Left forelimb (tissue), 1 donor: Measurements from ENCODE around the gene CH25H.
"Not testable (repeated sequence)": the region's sequence is repeated elsewhere in the genome, so short reads cannot be mapped to it uniquely, and the experiment has no call there.

ENCODE experiments used
- DNase-seq: peaks from one replicate; pipeline ENCODE4 v3.0.0-alpha.2; 2018; ENCODE audit warnings: low spot score

Gene CH25H

DNA sequence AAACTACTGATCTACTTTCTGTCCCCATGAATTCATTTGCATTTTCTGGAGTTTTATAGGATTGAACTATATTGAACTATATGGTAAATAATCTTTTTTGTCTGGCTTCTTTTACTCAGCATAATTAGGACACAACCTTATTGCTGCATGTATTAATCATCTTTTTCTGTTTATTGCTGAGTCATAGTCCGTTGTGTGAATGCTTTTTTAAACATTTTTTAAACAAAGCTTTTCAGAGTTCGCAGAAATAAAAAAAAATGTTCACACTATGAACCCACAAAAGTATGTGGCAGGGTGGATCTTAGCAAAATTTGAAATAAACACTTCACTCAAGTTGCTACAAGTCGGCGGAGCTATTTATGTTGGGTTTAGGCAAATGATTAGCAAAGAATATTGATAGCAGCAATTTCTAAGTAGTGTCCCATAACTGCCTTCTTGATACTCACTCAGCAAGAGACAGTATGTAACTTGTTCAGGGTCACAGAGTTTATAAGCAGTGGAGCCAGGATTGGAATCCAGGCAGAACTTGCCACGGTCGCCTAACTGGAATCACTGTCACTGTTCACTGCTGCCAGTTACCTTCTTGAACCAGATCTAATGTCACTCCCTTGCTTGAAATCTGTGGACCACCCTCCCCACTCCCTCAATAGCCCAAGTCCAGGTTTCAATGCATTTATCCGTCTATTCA lies 5.6 kb downstream of the CH25H start:
- DNase-seq = no peak

DNA sequence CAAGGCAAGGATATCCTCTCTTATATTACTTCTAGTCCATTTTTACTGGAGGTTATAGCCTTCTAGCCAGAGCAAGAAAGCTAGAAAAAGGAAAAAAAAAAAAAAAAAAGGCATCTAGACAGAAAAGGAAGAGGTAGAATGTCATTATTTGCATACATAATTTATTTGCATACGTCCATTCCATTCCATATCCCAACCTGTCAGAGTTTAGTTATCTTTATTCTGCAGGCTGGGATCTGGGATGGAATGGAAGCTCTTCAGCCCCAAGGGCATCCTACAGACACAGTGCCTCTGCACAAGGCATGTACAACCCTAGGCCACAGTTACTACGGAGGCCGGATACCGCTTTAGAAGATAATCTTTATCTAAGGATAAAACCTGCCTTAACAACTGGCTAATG lies 9.6 kb downstream of the CH25H start:
- no peak for DNase-seq

DNA sequence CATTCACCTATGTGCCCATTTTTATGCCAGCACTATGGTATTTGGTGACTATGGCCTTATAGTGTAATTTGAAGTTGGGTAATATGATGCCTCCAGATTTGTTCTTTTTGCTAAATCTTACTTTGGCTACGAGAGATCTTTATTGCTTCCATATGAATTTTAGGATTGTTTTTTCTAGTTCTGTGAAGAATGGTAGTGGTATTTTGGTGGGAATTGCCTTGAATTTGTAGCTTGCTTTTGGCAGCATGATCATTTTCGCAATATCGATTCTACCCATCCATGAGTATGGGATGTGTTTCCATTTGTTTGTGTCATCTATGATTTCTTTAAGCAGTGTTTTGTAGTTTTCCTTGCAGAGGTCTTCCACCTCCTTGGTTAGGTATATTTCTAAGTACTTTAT lies 15.8 kb downstream of the CH25H start:
- not testable (repeated sequence) for DNase-seq

- no peak for DNase-seq
These were observed 17.8 kb downstream of the CH25H start for GRCh38 chr10:89189211-89189734.

GRCh38 chr10:89185658-89186057 lies 21.5 kb downstream of the CH25H start:
- no peak for DNase-seq

DNA sequence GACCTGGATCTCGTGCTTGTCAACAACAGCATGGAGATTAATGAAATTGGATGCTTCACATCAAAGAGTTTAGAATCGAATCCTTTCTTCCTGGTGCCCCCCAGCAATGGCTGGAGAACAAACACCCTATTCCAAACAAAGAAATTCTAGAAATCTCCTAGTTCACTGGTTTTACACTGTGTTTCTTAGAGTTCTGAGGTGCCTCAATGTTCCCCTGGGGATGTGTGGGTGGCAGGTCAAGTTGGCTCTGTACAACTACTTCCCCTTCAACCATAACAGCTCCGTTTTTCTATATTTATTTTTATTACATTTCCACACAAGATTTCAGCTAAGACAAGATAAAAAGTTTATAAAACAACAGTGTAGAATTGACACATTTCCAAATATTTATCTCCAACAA lies 22.5 kb downstream of the CH25H start:
- DNase-seq = no peak

DNA sequence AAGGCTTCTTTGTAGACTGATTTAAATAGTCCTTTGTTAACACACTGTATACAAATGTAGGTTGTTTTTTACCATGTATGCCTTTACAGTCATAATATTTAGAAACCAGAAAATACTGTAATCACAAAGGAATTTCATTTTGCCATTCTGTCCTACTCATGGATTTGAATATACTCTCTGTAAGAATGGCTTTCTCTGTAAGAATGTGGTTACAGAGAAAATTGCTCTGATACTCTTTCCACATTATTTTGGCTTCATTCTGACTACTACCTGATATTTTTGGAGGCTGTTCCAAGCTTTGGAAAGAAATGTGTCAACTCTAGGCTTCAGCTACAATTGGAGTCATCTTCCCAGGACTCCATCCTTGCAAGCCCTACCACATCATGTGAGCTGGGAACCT lies 23.5 kb downstream of the CH25H start:
- no peak for DNase-seq

DNA sequence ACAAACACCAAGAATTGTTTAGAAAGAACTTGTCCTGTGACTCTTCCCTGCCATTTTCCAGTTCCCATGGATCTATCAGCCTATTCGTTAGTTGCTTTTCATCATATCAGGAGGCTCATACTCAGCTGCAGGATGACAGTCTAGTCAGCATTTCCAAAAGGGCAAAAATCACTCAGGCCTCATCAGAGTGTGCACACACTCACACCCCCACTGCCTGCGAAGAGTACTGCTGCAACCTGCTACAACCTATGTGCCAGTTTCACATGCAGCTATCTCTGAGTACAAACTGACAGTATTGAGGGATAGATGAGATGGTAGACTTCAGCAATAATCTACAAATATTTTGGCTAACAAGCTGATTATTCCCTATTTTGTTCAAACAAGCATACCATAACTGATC lies 24.2 kb downstream of the CH25H start:
- DNase-seq = no peak

GRCh38 chr10:89175816-89176215 lies 31.3 kb downstream of the CH25H start:
- no peak for DNase-seq

DNA sequence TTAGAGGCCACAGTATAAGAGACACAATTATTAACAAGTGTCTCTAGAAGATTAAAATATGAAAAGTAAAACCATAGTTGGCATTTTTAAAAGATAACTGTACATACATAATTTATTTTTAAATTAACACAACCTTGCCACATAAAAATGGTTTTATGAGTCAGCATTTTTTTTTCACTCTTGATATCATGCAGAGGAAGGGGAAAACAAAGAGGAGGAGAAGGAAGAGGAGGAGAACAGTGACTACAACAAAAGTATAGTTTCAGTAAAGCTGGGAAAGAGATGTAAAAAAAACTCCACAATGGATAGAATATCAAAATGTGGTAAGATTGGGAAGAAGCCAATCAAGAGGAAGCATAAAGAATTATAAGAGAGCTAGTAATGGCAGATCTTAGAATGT lies 34.0 kb downstream of the CH25H start:
- DNase-seq = no peak

DNA sequence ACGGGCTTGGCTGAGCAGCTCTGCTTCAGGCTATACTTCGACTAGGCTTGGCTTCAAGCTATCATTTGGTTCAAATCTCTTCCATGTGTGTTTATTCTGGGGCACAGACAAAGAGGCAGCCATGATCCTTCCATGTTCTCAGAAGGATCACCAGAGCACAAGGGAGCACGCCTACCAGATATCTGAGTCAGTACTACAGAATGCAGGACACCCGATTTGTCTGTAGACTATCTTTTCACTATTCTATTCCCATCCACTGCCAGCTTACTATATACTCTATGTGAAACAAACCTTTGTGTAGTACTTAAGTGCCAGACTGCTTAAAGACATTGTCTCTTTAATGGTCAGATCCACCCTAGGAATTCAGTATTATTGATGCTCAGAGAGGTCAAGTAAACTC lies 35.1 kb downstream of the CH25H start:
- DNase-seq = no peak

GRCh38 chr10:89171263-89171872 lies 35.7 kb downstream of the CH25H start:
- DNase-seq = no peak

DNA sequence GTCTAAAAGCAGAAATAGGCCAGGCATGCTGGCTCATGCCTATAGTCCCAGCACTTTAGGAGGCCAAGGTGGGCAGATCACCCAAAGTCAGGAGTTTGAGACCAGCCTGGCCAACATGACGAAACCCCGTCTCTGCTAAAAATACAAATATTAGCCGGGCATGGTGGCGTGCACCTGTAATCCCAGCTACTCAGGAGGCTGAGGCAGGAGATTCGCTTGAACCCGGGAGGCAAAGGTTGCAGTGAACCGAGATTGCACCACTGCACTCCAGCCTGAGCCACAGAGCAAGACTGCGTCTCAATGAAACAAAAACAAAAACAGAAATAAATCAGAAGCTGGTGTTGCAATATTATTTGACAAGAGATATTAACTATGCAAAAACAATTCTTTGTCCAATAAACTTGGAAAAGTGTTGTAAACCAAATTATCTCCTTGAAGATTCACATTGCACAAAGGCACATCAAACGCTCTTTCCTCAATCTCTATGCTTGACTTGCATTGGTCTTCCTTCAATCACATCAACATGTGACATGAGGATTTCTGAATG lies 38.7 kb downstream of the CH25H start:
- not testable (repeated sequence) for DNase-seq

- DNase-seq = no peak
These were observed 39.2 kb downstream of the CH25H start for GRCh38 chr10:89167915-89168314.

GRCh38 chr10:89165923-89166322 lies 41.2 kb downstream of the CH25H start:
- no peak for DNase-seq

- no peak for DNase-seq
These were observed 42.2 kb downstream of the CH25H start for GRCh38 chr10:89164920-89165319.

- DNase-seq = no peak
These were observed 43.0 kb downstream of the CH25H start for GRCh38 chr10:89164080-89164479.

DNA sequence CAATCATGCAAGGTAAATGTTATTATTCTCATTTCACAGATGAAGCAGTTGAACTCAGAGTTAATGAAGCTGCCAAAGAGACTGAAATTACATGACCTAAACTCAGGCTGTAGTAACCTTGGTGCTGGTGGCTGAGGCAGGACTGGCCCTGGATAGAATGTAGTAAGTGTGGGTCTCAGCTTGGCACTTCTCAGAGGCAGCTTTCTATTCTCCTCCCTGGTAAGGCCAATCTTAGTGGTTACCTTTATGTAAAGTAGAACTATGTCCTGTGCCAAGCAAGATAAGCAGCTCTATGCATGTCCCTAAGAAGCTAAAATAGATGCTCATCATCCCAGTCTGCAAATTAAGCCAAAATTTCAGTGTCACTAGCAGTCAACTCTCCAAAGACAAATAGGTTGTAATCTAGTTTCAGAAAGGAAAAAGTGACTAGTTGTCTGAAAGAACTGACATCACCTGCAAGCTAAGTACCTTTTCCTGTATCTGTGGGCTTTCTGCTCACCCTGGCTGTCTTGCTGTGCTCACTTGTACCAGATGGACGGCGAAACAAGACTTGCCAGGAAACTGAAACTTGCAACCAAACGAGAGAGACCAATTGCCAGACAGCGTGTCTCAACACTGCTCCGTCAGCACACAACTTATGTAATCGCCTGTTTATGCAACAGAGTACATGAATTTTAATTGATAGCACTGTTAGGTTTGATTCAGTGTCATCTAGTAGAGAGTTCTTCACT lies 43.7 kb downstream of the CH25H start:
- no peak for DNase-seq

- no peak for DNase-seq
These were observed 44.5 kb downstream of the CH25H start for GRCh38 chr10:89162596-89162995.

GRCh38 chr10:89160339-89160738 lies 46.8 kb downstream of the CH25H start:
- DNase-seq = no peak

DNA sequence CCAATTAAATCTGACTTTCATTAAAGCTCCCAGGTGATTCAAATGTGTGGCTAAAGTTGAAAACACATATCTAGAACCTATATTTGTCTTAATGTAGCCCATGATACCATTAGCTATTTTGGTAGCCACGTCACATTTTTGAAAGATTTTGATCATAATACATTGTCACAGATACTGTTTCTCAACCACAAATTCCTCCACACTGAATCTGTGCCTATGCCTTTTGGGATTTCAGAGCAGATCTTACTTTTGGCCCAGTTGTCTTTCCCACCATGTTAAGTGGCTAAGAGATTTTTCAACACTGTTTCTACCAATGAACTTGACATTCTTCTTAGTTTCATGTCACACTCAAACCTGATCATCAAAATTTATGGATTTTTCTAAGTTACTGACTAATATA lies 47.4 kb downstream of the CH25H start:
- DNase-seq = no peak

DNA sequence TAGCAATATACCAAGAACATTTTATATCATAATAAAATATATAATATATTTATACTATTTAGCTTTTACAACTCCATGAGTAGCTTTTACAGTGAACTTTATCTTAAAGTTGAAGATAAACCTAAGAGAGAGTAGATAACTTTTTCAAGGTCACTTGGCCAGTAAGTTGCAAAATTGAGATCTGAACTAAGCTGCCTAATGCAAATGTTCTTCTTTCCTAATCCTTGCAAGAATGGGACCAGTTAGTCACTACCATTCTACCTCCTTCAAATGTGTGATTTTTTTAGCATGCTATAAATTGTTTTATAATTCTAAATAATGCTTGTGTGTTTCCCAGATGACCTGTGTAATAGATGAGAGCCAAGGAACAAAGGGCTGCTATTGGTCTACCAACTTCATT lies 47.8 kb downstream of the CH25H start:
- DNase-seq = no peak

DNA sequence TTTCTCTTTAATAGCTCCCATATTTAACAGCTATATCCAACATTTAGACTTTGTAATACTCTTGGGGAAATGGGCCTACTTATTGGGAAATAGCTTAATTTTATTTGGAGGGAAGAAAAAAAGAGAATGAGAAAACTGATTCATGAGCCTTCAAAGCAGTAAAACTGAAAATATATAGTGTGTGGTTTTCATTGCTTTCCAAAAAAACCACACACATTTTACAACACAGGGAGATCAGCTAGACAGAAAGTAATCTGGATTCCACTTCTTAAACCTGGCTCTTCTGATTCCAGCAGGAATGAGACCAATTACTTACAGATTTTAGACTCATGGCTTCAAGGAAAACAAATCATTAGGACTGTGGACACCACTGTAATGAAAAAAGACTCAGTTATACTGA lies 48.7 kb downstream of the CH25H start:
- no peak for DNase-seq
